Mucosa of descending colon (tissue), 3 donors: ENCODE results near the gene TMX2. TPM values are rescaled to one million over a fixed set of nuclear protein-coding genes. Genes with fewer than 3 reads are reported as not detected.

Experiments
- ATAC-seq: fragments of 200-7000 bp; cut with Tn5 transposase; one replicate; pipeline ENCODE4 v1.9.1; 2020; ENCODE audit warnings: mild to moderate bottlenecking, moderate library complexity
- DNase-seq, 3 donors: peaks; one replicate each; pipeline ENCODE4 v3.0.0-alpha.2; 2020
- H3K36me3 ChIP-seq: fragments of 200-600 bp; one replicate; pipeline ENCODE4 v1.8.0; 2021; ENCODE audit warnings: low read depth, mild to moderate bottlenecking
- H3K4me1 ChIP-seq: fragments of 200-600 bp; one replicate; pipeline ENCODE4 v1.8.0; 2021; ENCODE audit warnings: low read depth, mild to moderate bottlenecking
- H3K4me3 ChIP-seq: fragments of 200-600 bp; one replicate; pipeline ENCODE4 v1.8.0; 2021; ENCODE audit warnings: mild to moderate bottlenecking
- H3K9me3 ChIP-seq: fragments of 200-600 bp; one replicate; pipeline ENCODE4 v1.8.0; 2021; ENCODE audit warnings: mild to moderate bottlenecking
- CTCF ChIP-seq: fragments of 200-600 bp; IDR thresholded peaks from one replicate; pipeline ENCODE4 v1.8.0; 2022; ENCODE audit warnings: antibody characterized with exemption, mild to moderate bottlenecking
- intact Hi-C, 2 donors: fragments of 100-400 bp; cut with DNase I in 1 of 2; cut with micrococcal nuclease in 1 of 2; formaldehyde crosslinking; loops; one replicate each; pipeline versions ENCODE4 v1.11.0 to v1.11.1; 2022; cut with DNase I, micrococcal nuclease
- total RNA-seq, 3 donors: library from RNA; stranded (reverse); fragmentation: NEBNext Ultra II Directional in 2 of 3; extraction: Animal tissue kit (Norgen Biotek cat#: 25700) in 2 of 3; gene quantifications; one replicate each; pipeline versions ENCODE4 v1.2.1 to v1.2.4, GENCODE V29; 2021 to 2023
- donor health status: DM: no; HTN: no; CAD: no; lungs with moderate emphysema.
- donor health status: DM: no; HTN: no; CAD: no.
- donor health status: DM: no; HTN: yes; CAD: no.

The TMX2 gene
- total RNA-seq, 3 donors from 2014 or later, result 83.6 to 119 (median 113) TPM

- ATAC-seq, result no peak
- TF ChIP-seq CTCF, result no peak
- intact Hi-C loops, result no loop called here
- Histone ChIP-seq H3K9me3 (no peaks in the 10 kb centered on the region), H3K4me3 (no peak overlapping the region), H3K4me1 (no peaks in the 10 kb centered on the region), H3K36me3 (no peaks in the 10 kb centered on the region)
- DNase-seq, result no peak
These were observed 14.8 kb downstream of the TMX2 start for GRCh38 chr11:57727185-57727584.

- no peak for TF ChIP-seq CTCF
- no peak for DNase-seq
- no peaks in the 10 kb centered on the region for H3K9me3 ChIP-seq
- no peak overlapping the region for H3K4me3 ChIP-seq
- ATAC-seq, result no peak
- intact Hi-C loops, result no loop called here
- no peaks in the 10 kb centered on the region for H3K4me1 ChIP-seq
- no peaks in the 10 kb centered on the region for H3K36me3 ChIP-seq
These were observed 16.4 kb downstream of the TMX2 start for GRCh38 chr11:57728829-57729228.

GRCh38 chr11:57729479-57729878, 17.1 kb downstream of the TMX2 start:
- Histone ChIP-seq H3K4me1 (no peaks in the 10 kb centered on the region), H3K4me3 (no peak overlapping the region), H3K9me3 (no peaks in the 10 kb centered on the region), H3K36me3 (no peaks in the 10 kb centered on the region)
- TF ChIP-seq CTCF, result no peak
- ATAC-seq (no peak), DNase-seq (no peak)
- intact Hi-C loops, result no loop called here

- H3K4me3 ChIP-seq, result no peak overlapping the region
- TF ChIP-seq CTCF, result no peak
- intact Hi-C loops, result no loop called here
- H3K9me3 ChIP-seq, result no peaks in the 10 kb centered on the region
- H3K36me3 ChIP-seq, result no peaks in the 10 kb centered on the region
- peaks cover 11% of the 10 kb centered on the region for H3K4me1 ChIP-seq
- ATAC-seq, result peak; percentile 60
- DNase-seq, result no peak
These were observed 20.3 kb downstream of the TMX2 start for GRCh38 chr11:57732661-57733060.

GRCh38 chr11:57735619-57736298, 23.4 kb downstream of the TMX2 start:
- Histone ChIP-seq H3K4me3 (no peak overlapping the region), H3K9me3 (no peaks in the 10 kb centered on the region), H3K36me3 (no peaks in the 10 kb centered on the region), H3K4me1 (peaks cover 12% of the 10 kb centered on the region)
- peak; percentile 91 for ATAC-seq
- TF ChIP-seq CTCF, result no peak
- intact Hi-C loops, result no loop called here
- peak in 1 of 3 donors; percentile 45 for DNase-seq
